GM10248 (cell line): ENCODE measurements around the gene INO80C.
A peak's percentile ranks its signal among the peaks of the same experiment; 100 is the strongest.

Experiments
- CTCF ChIA-PET: fragments of 300-600 bp; sonication (Branson Sonifier 250); formaldehyde crosslinking; extraction: SDS; loops from one replicate; lab custom pipeline; 2021; ENCODE audit warnings: antibody characterized with exemption; lab: Yijun Ruan, JAX
- POLR2A ChIA-PET: fragments of 350-650 bp; sonication (Branson Sonifier 250); formaldehyde crosslinking; extraction: SDS; loops from one replicate; lab custom pipeline; 2020; ENCODE audit warnings: antibody characterized with exemption; lab: Yijun Ruan, JAX
- DNase-seq: peaks from one replicate; pipeline ENCODE4 v3.0.0; 2012; ENCODE audit errors: extremely low spot score
- CTCF ChIP-seq: IDR thresholded peaks from 2 replicates; pipeline ENCODE4 v1.5.1; 2012; ENCODE audit warnings: mild to moderate bottlenecking, low read depth; ENCODE audit errors: extremely low read depth, missing control alignments, control extremely low read depth

Gene INO80C

DNA sequence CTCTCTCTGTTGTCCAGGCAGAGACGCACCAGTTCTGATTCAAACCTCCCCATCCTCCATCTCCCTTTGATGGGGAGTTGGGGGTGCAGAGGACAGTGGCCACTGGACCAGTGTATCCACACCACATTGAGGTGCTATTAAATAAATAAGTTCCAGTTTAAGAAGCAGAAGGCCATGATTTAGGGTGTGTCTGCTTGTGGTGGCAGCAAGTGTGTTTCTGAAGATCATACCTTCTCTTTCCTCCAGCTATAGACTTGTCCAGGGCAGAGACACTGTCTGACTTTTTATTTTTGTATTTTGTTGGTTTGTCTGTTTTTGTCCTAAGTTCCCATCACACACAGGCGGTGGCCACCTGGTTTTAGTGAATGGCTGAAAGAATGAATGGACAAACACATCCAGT is 16.5 kb upstream of the INO80C start:
- POLR2A ChIA-PET = no interaction called here
- CTCF ChIA-PET = interaction anchor here (0.9 to 1.0 kb wide), 2 partner anchors 42 to 128 kb away, joined by 3 read pairs; no protein-coding TSS in a partner anchor
- DNase-seq = no peak
- no peak for TF ChIP-seq CTCF

GRCh38 chr18:35513181-35513936 is 15.6 kb upstream of the INO80C start:
- TF ChIP-seq CTCF = no peak
- no peak for DNase-seq
- ChIA-PET POLR2A (no interaction called here), CTCF (interaction anchor here (0.9 to 3.0 kb wide), 2 partner anchors 15 to 43 kb away, joined by 3 to 16 read pairs; partner anchors contain the start of gene INO80C)

GRCh38 chr18:35512761-35513160 is 15.0 kb upstream of the INO80C start:
- CTCF ChIA-PET = interaction anchor here (1.2 to 3.0 kb wide), 3 partner anchors 11 to 22 kb away, joined by 4 to 16 read pairs (median 6); partner anchors contain the start of gene INO80C
- TF ChIP-seq CTCF = no peak
- DNase-seq = no peak
- POLR2A ChIA-PET = no interaction called here

- CTCF ChIA-PET = interaction anchor here (0.9 to 3.0 kb wide), 11 partner anchors 9 to 128 kb away, joined by 3 to 16 read pairs (median 4); partner anchors contain the start of gene INO80C
- POLR2A ChIA-PET = no interaction called here
Measured at GRCh38 chr18:35511833-35512232, 14.1 kb upstream of the INO80C start.

DNA sequence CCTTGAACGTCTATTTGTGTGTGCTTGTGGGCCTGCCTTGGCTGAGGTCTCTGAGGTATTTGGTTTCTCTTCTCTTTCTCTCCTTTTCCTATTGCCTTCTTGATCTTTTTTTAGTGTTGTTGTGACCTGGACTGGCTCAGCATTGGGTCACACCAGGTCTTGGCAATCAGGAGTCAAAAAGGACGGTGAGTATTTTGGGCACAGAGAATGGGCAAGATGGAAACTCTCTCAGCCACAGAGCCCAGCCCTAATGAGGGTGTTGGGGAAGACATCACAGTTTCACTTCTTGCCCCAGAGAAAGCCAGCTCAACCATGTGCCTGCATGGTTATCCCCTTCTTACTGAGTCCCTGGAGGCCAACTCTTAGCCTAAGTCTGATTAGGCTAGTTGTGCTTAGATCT is 13.7 kb upstream of the INO80C start:
- ChIA-PET CTCF (interaction anchor here (0.9 to 3.0 kb wide), 10 partner anchors 8 to 128 kb away, joined by 3 to 16 read pairs (median 4); partner anchors contain the start of gene INO80C), POLR2A (no interaction called here)
- TF ChIP-seq CTCF = no peak
- DNase-seq = peak; percentile 31

More at GRCh38 chr18:35511833-35512232, 14.1 kb upstream of the INO80C start:
- peak; percentile 16 for TF ChIP-seq CTCF
- no peak for DNase-seq

DNA sequence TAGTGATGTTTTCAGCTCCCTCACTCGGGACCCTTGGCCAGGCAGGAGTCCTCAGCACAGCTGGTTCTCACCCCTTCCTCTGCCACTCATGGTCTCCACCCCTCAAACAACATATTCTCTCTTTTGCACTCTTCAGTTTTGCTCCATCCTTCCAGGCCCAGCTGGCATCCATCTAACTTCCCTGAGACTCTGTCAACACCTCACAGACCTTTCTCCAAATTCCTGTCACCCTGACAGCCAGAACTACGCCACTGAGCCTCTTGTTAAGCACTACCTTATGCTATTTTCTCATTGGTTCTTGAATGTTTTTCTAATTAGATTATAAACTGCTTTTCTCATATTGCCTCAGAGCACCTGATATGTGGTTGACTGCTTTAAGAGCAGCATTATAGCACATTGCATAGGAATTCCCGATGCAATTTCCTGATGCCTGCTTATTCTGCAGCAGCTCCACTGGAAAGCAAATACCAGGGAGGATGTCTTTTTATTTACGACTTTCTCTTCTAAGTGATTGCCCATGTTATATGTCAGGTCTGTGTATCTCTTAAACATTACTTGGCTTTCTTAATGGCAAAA is 12.4 kb upstream of the INO80C start:
- ChIA-PET CTCF (interaction anchor here (1.0 to 2.2 kb wide), 5 partner anchors 12 to 124 kb away, joined by 3 to 8 read pairs (median 3); partner anchors contain the start of gene INO80C), POLR2A (no interaction called here)
- no peak for DNase-seq
- no peak for TF ChIP-seq CTCF
